Esophagus squamous epithelium (tissue), 4 donors: ENCODE measurements around the gene TMEM151A.

Experiments
- POLR2A ChIP-seq, 4 donors: fragments of 450-650 bp; IDR thresholded peaks; one replicate each; pipeline ENCODE4 v1.6.1; 2017; ENCODE audit warnings: antibody characterized with exemption in 4 of 4, mild to moderate bottlenecking in 4 of 4, moderate library complexity in 3 of 4
- TF ChIP-seq, protein P1 (sequence below), 6 experiments: fragments of 450-650 bp in 4 of 6; fragments of 200-600 bp in 2 of 6; sonication (generic) in 2 of 6; IDR thresholded peaks; one replicate each; pipeline ENCODE4 v1.5.1; 2016 to 2019; ENCODE audit warnings: antibody characterized with exemption in 6 of 6, mild to moderate bottlenecking in 4 of 6, moderate library complexity in 4 of 6

DNA sequence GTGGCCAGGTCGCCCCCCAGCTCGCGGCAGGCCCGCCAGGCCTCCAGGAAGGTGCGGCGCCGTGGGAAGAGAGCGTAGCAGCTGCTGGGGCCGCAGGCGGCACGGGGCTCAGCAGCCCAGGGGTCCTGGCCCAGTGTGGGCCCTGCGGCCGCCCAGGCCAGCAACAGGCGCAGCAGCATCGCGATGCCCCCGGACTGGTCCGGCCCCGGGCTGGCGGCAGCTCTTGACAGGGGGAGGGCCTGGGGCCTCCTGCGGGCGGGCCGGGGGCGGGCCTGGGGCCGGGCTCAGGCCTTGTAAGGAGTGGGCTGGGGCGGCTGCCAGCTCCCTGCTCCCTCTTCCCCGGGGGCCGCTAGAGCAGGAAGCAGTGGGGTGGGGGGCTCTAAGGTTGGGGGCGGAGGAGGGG lies 25.2 kb downstream of the TMEM151A start, which contains the start of gene CD248:
- TF ChIP-seq, protein P1, sequence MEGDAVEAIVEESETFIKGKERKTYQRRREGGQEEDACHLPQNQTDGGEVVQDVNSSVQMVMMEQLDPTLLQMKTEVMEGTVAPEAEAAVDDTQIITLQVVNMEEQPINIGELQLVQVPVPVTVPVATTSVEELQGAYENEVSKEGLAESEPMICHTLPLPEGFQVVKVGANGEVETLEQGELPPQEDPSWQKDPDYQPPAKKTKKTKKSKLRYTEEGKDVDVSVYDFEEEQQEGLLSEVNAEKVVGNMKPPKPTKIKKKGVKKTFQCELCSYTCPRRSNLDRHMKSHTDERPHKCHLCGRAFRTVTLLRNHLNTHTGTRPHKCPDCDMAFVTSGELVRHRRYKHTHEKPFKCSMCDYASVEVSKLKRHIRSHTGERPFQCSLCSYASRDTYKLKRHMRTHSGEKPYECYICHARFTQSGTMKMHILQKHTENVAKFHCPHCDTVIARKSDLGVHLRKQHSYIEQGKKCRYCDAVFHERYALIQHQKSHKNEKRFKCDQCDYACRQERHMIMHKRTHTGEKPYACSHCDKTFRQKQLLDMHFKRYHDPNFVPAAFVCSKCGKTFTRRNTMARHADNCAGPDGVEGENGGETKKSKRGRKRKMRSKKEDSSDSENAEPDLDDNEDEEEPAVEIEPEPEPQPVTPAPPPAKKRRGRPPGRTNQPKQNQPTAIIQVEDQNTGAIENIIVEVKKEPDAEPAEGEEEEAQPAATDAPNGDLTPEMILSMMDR (IDR thresholded peaks at IDR 0.05), result no peak
- peak in 1 of 4 donors; percentile 50 for TF ChIP-seq POLR2A (IDR thresholded peaks at IDR 0.05)
